ENCODE measurements around the gene ZNF804B. TPM values are rescaled to one million over a fixed set of nuclear protein-coding genes. Genes with fewer than 3 reads are reported as not detected.

ZNF804B gene
- total RNA-seq, 1 donor from 2014 or later = not detected

- no peaks in the 10 kb centered on the region for H3K36me3 Mint-ChIP-seq
These were observed 59.1 kb downstream of the ZNF804B start for GRCh38 chr7:88818552-88818951.

GRCh38 chr7:88826222-88826621 is 66.7 kb downstream of the ZNF804B start:
- no peaks in the 10 kb centered on the region for H3K27me3 Mint-ChIP-seq (ENCODE audit: insufficient read depth, low read depth)
- H3K4me2 ChIP-seq = no peak overlapping the region
- TF ChIP-seq CTCF (IDR thresholded peaks at IDR 0.05) (no peak), EZH2 (IDR thresholded peaks at IDR 0.05) (no peak), EZH2phosphoT487 (IDR thresholded peaks at IDR 0.05) (no peak)
- no peaks in the 10 kb centered on the region for H4K20me1 ChIP-seq (ENCODE audit: low read depth)
- no peak overlapping the region for H3K4me3 ChIP-seq
- no peak overlapping the region for H3K9ac ChIP-seq
- H3K4me3 Mint-ChIP-seq = no peak overlapping the region
- no peak overlapping the region for H2AFZ ChIP-seq (replicated peaks)
- H3K27ac ChIP-seq = no peak overlapping the region
- no peak overlapping the region for H3K27ac Mint-ChIP-seq
- H3K9me3 ChIP-seq (ENCODE audit: low read depth) = no peaks in the 10 kb centered on the region
- no peaks in the 10 kb centered on the region for H3K27me3 ChIP-seq
- no peaks in the 10 kb centered on the region for H3K9me3 Mint-ChIP-seq
- no peaks in the 10 kb centered on the region for H3K4me1 Mint-ChIP-seq
- H3K36me3 Mint-ChIP-seq = no peaks in the 10 kb centered on the region
- DNase-seq (ENCODE audit: low spot score) = no peak
- no peaks in the 10 kb centered on the region for H3K36me3 ChIP-seq
- H3F3A ChIP-seq (ENCODE audit: low read depth) = no peaks in the 10 kb centered on the region
- H3K79me2 ChIP-seq (ENCODE audit: low read depth) = no peaks in the 10 kb centered on the region
- no peaks in the 10 kb centered on the region for H3K4me1 ChIP-seq

More at GRCh38 chr7:88818552-88818951, 59.1 kb downstream of the ZNF804B start:
- H3K79me2 ChIP-seq (ENCODE audit: low read depth) = no peaks in the 10 kb centered on the region
- H3K4me1 Mint-ChIP-seq = no peaks in the 10 kb centered on the region
- no peaks in the 10 kb centered on the region for H3K27me3 ChIP-seq
- H3K27ac Mint-ChIP-seq = no peak overlapping the region
- TF ChIP-seq EZH2 (IDR thresholded peaks at IDR 0.05) (no peak), CTCF (IDR thresholded peaks at IDR 0.05) (no peak), EZH2phosphoT487 (IDR thresholded peaks at IDR 0.05) (no peak)
- no peaks in the 10 kb centered on the region for H3K4me1 ChIP-seq
- no peaks in the 10 kb centered on the region for H3F3A ChIP-seq (ENCODE audit: low read depth)
- H3K9ac ChIP-seq = no peak overlapping the region
- no peaks in the 10 kb centered on the region for H3K36me3 ChIP-seq
- H3K27me3 Mint-ChIP-seq (ENCODE audit: insufficient read depth, low read depth) = no peaks in the 10 kb centered on the region
- H3K4me3 ChIP-seq = no peak overlapping the region
- H3K4me3 Mint-ChIP-seq = no peak overlapping the region
- no peak overlapping the region for H3K4me2 ChIP-seq
- H3K27ac ChIP-seq = no peak overlapping the region
- no peak for DNase-seq (ENCODE audit: low spot score)
- H3K9me3 Mint-ChIP-seq = no peaks in the 10 kb centered on the region
- H4K20me1 ChIP-seq (ENCODE audit: low read depth) = no peaks in the 10 kb centered on the region
- H2AFZ ChIP-seq (replicated peaks) = no peak overlapping the region
- no peaks in the 10 kb centered on the region for H3K9me3 ChIP-seq (ENCODE audit: low read depth)

GRCh38 chr7:88835147-88835728 is 75.7 kb downstream of the ZNF804B start:
- no peaks in the 10 kb centered on the region for H3K4me1 Mint-ChIP-seq
- no peak overlapping the region for H2AFZ ChIP-seq (replicated peaks)
- DNase-seq (ENCODE audit: low spot score) = peak; percentile 49

More at GRCh38 chr7:88835147-88835728, 75.7 kb downstream of the ZNF804B start:
- H3K27me3 ChIP-seq = no peaks in the 10 kb centered on the region
- H3K4me3 ChIP-seq = no peak overlapping the region
- Mint-ChIP-seq H3K27me3 (ENCODE audit: insufficient read depth, low read depth) (no peaks in the 10 kb centered on the region), H3K36me3 (no peaks in the 10 kb centered on the region), H3K27ac (no peak overlapping the region), H3K4me3 (no peak overlapping the region), H3K9me3 (no peaks in the 10 kb centered on the region)
- H3K9ac ChIP-seq = no peak overlapping the region
- TF ChIP-seq EZH2phosphoT487 (IDR thresholded peaks at IDR 0.05) (no peak), EZH2 (IDR thresholded peaks at IDR 0.05) (no peak), CTCF (IDR thresholded peaks at IDR 0.05) (peak; percentile 70)
- H3K79me2 ChIP-seq (ENCODE audit: low read depth) = no peaks in the 10 kb centered on the region
- H3K4me2 ChIP-seq = no peak overlapping the region
- no peaks in the 10 kb centered on the region for H3K4me1 ChIP-seq
- H3K9me3 ChIP-seq (ENCODE audit: low read depth) = no peaks in the 10 kb centered on the region
- H4K20me1 ChIP-seq (ENCODE audit: low read depth) = no peaks in the 10 kb centered on the region
- H3K36me3 ChIP-seq = no peaks in the 10 kb centered on the region
- no peaks in the 10 kb centered on the region for H3F3A ChIP-seq (ENCODE audit: low read depth)
- H3K27ac ChIP-seq = no peak overlapping the region

All from neural progenitor cell (in vitro differentiated cells).